ENCODE results near the gene CDH23.

The CDH23 gene

DNA sequence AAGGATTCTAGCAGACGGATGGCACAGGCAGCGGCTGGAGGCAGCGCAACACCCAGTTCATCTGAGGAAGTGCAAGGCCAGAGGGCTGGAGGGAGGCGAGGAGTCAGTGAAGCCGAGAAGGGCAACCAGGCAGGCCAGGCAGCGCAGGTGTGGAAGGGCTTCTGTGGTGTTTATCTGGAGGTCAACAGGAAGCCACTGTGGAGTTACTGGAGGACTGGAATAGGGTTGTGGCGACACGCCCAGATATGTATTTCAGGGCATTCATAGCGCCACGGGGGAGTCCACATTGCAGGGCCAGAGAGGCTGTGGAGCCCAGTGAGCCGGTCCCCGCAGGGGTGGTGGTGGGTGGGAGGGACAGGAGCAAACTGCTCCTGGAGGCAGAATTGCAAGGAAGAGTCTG lies 150.6 kb downstream of the CDH23 start:
- Histone ChIP-seq H2AK5ac (ENCODE audit: low read length) (no peak overlapping the region), H3K14ac (ENCODE audit: low read length) (no peak overlapping the region), H3K27ac (ENCODE audit: low read depth, low read length) (no peak overlapping the region), H2BK12ac (ENCODE audit: low read length) (no peak overlapping the region), H4K12ac (ENCODE audit: low read depth, low read length) (no peak overlapping the region), H3K79me2 (ENCODE audit: control insufficient read depth, insufficient read depth, low read length, poor library complexity) (no peaks in the 10 kb centered on the region), H3K4me2 (ENCODE audit: low read length) (no peak overlapping the region), H3K18ac (ENCODE audit: low read length) (no peak overlapping the region), H2AFZ (ENCODE audit: insufficient read depth, low read length, poor library complexity) (no peak overlapping the region), H3K4me1 (ENCODE audit: control insufficient read depth in 1 of 2, insufficient read depth in 2 of 2, low read length in 2 of 2) (peaks cover 11 to 20% of the 10 kb centered on the region in 2 experiments), H4K91ac (ENCODE audit: low read depth, low read length) (no peak overlapping the region), H3K27me3 (ENCODE audit: insufficient read depth, low read length) (no peaks in the 10 kb centered on the region), H4K8ac (ENCODE audit: low read depth, low read length) (no peak overlapping the region), H3K36me3 (ENCODE audit: control insufficient read depth in 1 of 2, insufficient read depth in 2 of 2, low read length in 2 of 2) (no peaks in the 10 kb centered on the region), H3K23ac (ENCODE audit: low read length) (no peak overlapping the region), H3K4me3 (ENCODE audit: low read depth, low read length) (no peak overlapping the region), H3K79me1 (ENCODE audit: low read length) (no peaks in the 10 kb centered on the region), H3K4ac (ENCODE audit: low read depth, low read length) (no peak overlapping the region), H3K9ac (ENCODE audit: low read length) (no peak overlapping the region), H2BK5ac (ENCODE audit: low read depth, low read length, poor library complexity) (no peak overlapping the region), H3K9me3 (ENCODE audit: insufficient read depth, low read depth, low read length) (no peaks in the 10 kb centered on the region), H2BK120ac (ENCODE audit: insufficient read depth, low read length, poor library complexity) (no peak overlapping the region)
- WGBS (ENCODE audit: extremely low coverage, insufficient coverage, insufficient read length) = no CpG with 5 or more reads among the region's 12 CpGs
- DNase-seq = no peak

DNA sequence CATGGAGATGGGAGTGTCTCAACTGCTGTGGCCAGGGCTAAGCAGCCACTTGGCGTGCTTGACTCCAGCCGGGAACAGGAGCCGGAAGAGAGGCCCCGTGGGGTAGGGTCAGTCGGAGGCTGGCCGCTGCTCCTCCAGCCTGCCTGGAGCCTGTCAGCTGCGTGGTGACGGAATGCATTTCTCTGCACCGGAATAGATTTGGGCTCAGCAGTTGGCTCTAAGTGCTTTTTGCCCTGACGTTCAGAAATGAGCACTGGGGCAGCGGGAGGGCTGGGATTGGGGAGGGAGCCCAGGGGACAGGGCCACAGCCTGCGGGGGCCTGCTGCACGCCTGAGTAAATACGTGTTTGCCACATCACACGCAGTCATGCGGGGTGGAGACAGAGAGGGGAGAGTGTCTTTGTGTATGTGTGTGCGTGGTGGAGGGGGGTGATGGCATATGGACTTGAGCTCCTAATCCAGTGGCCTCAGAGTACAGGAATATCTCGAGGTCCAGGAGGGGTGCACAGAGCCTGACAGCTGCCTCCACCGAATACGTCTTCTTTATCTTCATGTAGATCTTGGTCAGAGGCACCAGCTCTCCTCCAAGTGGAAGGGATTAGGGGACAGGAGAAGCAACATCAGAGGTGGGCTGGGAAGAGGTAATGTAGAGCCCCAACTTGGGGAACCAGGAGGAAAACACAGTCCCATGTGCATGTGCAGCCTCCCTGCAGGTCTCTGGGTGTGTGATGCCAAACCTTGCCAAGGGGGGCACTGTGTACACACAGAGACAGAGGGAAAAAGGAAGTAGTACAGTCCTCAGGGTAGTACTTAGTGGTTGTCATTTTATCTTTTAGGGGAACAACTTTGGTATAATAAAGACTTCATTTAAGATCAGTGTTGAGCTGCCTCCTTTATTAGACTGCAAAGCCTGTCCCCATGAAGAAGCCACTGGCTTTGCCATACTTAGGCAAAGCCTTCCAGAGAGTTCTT lies 151.4 kb downstream of the CDH23 start:
- Histone ChIP-seq H3K9ac (ENCODE audit: low read length) (no peak overlapping the region), H3K14ac (ENCODE audit: low read length) (no peak overlapping the region), H3K27me3 (ENCODE audit: insufficient read depth, low read length) (no peaks in the 10 kb centered on the region), H3K27ac (ENCODE audit: low read depth, low read length) (no peak overlapping the region), H3K4me2 (ENCODE audit: low read length) (no peak overlapping the region), H4K12ac (ENCODE audit: low read depth, low read length) (no peak overlapping the region), H3K9me3 (ENCODE audit: insufficient read depth, low read depth, low read length) (no peaks in the 10 kb centered on the region), H2AK5ac (ENCODE audit: low read length) (no peak overlapping the region), H3K4ac (ENCODE audit: low read depth, low read length) (no peak overlapping the region), H3K79me1 (ENCODE audit: low read length) (no peaks in the 10 kb centered on the region), H3K79me2 (ENCODE audit: control insufficient read depth, insufficient read depth, low read length, poor library complexity) (no peaks in the 10 kb centered on the region), H2BK120ac (ENCODE audit: insufficient read depth, low read length, poor library complexity) (no peak overlapping the region), H3K4me3 (ENCODE audit: low read depth, low read length) (no peak overlapping the region), H2BK12ac (ENCODE audit: low read length) (no peak overlapping the region), H4K8ac (ENCODE audit: low read depth, low read length) (no peak overlapping the region), H3K23ac (ENCODE audit: low read length) (no peak overlapping the region), H4K91ac (ENCODE audit: low read depth, low read length) (no peak overlapping the region), H3K4me1 (ENCODE audit: control insufficient read depth in 1 of 2, insufficient read depth in 2 of 2, low read length in 2 of 2) (peaks cover 4 to 13% of the 10 kb centered on the region in 2 experiments), H3K36me3 (ENCODE audit: control insufficient read depth in 1 of 2, insufficient read depth in 2 of 2, low read length in 2 of 2) (no peaks in the 10 kb centered on the region), H3K18ac (ENCODE audit: low read length) (no peak overlapping the region), H2AFZ (ENCODE audit: insufficient read depth, low read length, poor library complexity) (no peak overlapping the region), H2BK5ac (ENCODE audit: low read depth, low read length, poor library complexity) (no peak overlapping the region)
- DNase-seq = peak in 1 of 2 donors; percentile 38
- no CpG with 5 or more reads among the region's 20 CpGs for WGBS (ENCODE audit: extremely low coverage, insufficient coverage, insufficient read length)

GRCh38 chr10:71549766-71550533 lies 153.2 kb downstream of the CDH23 start:
- WGBS (ENCODE audit: extremely low coverage, insufficient coverage, insufficient read length) = no CpG with 5 or more reads among the region's 11 CpGs
- H3K79me2 ChIP-seq (ENCODE audit: control insufficient read depth, insufficient read depth, low read length, poor library complexity) = no peaks in the 10 kb centered on the region
- H3K18ac ChIP-seq (ENCODE audit: low read length) = no peak overlapping the region
- no peak overlapping the region for H3K4me2 ChIP-seq (ENCODE audit: low read length)
- H3K9me3 ChIP-seq (ENCODE audit: insufficient read depth, low read depth, low read length) = no peaks in the 10 kb centered on the region
- H2AFZ ChIP-seq (ENCODE audit: insufficient read depth, low read length, poor library complexity) = no peak overlapping the region
- DNase-seq = no peak
- H3K36me3 ChIP-seq (ENCODE audit: control insufficient read depth in 1 of 2, insufficient read depth in 2 of 2, low read length in 2 of 2) = no peaks in the 10 kb centered on the region
- H4K12ac ChIP-seq (ENCODE audit: low read depth, low read length) = no peak overlapping the region
- H2BK12ac ChIP-seq (ENCODE audit: low read length) = no peak overlapping the region
- no peak overlapping the region for H2BK120ac ChIP-seq (ENCODE audit: insufficient read depth, low read length, poor library complexity)
- no peak overlapping the region for H2BK5ac ChIP-seq (ENCODE audit: low read depth, low read length, poor library complexity)
- no peak overlapping the region for H3K23ac ChIP-seq (ENCODE audit: low read length)
- H4K91ac ChIP-seq (ENCODE audit: low read depth, low read length) = no peak overlapping the region
- H3K14ac ChIP-seq (ENCODE audit: low read length) = no peak overlapping the region
- H3K9ac ChIP-seq (ENCODE audit: low read length) = no peak overlapping the region
- H3K4ac ChIP-seq (ENCODE audit: low read depth, low read length) = no peak overlapping the region
- H4K8ac ChIP-seq (ENCODE audit: low read depth, low read length) = no peak overlapping the region
- H3K4me3 ChIP-seq (ENCODE audit: low read depth, low read length) = no peak overlapping the region
- H2AK5ac ChIP-seq (ENCODE audit: low read length) = no peak overlapping the region
- H3K4me1 ChIP-seq (ENCODE audit: control insufficient read depth in 1 of 2, insufficient read depth in 2 of 2, low read length in 2 of 2) = peaks cover 4 to 12% of the 10 kb centered on the region in 2 experiments
- H3K27me3 ChIP-seq (ENCODE audit: insufficient read depth, low read length) = no peaks in the 10 kb centered on the region
- H3K79me1 ChIP-seq (ENCODE audit: low read length) = no peaks in the 10 kb centered on the region
- no peak overlapping the region for H3K27ac ChIP-seq (ENCODE audit: low read depth, low read length)

DNA sequence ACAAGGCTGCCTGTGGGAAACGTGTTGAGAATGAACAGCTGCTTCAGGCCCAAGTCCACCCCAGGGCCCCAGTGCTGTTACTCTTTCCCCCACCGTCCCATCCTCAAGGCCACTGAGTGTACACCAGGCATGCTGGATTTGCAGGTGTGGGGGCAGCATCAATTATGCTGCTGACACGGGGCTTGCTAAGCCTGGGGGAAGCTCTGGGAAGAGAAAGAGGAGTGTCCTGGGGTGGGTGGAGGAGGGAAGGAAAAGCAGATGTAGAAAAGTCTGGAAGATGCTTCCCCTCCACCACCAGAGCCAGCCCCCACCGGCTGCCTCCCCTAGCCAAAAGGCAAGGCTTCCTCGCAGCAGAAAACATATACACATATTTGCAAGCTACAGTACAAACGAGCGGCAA lies 153.9 kb downstream of the CDH23 start:
- Histone ChIP-seq H3K27me3 (ENCODE audit: insufficient read depth, low read length) (no peaks in the 10 kb centered on the region), H3K4me3 (ENCODE audit: low read depth, low read length) (no peak overlapping the region), H3K36me3 (ENCODE audit: control insufficient read depth in 1 of 2, insufficient read depth in 2 of 2, low read length in 2 of 2) (no peaks in the 10 kb centered on the region), H2BK120ac (ENCODE audit: insufficient read depth, low read length, poor library complexity) (no peak overlapping the region), H3K4me1 (ENCODE audit: control insufficient read depth in 1 of 2, insufficient read depth in 2 of 2, low read length in 2 of 2) (peaks cover 4 to 12% of the 10 kb centered on the region in 2 experiments), H3K14ac (ENCODE audit: low read length) (no peak overlapping the region), H2AFZ (ENCODE audit: insufficient read depth, low read length, poor library complexity) (no peak overlapping the region), H3K9ac (ENCODE audit: low read length) (no peak overlapping the region), H3K27ac (ENCODE audit: low read depth, low read length) (no peak overlapping the region), H3K9me3 (ENCODE audit: insufficient read depth, low read depth, low read length) (no peaks in the 10 kb centered on the region), H4K91ac (ENCODE audit: low read depth, low read length) (no peak overlapping the region), H3K79me1 (ENCODE audit: low read length) (no peaks in the 10 kb centered on the region), H4K12ac (ENCODE audit: low read depth, low read length) (no peak overlapping the region), H2BK12ac (ENCODE audit: low read length) (no peak overlapping the region), H3K23ac (ENCODE audit: low read length) (no peak overlapping the region), H3K18ac (ENCODE audit: low read length) (no peak overlapping the region), H2AK5ac (ENCODE audit: low read length) (no peak overlapping the region), H3K4me2 (ENCODE audit: low read length) (no peak overlapping the region), H2BK5ac (ENCODE audit: low read depth, low read length, poor library complexity) (no peak overlapping the region), H3K79me2 (ENCODE audit: control insufficient read depth, insufficient read depth, low read length, poor library complexity) (no peaks in the 10 kb centered on the region), H3K4ac (ENCODE audit: low read depth, low read length) (no peak overlapping the region), H4K8ac (ENCODE audit: low read depth, low read length) (no peak overlapping the region)
- WGBS (ENCODE audit: extremely low coverage, insufficient coverage, insufficient read length) = no CpG with 5 or more reads among the region's 7 CpGs
- DNase-seq = no peak
